Keratinocyte (primary cell): Measurements from ENCODE around the gene MYO1H. TPM values are rescaled to one million over a fixed set of nuclear protein-coding genes. Genes with fewer than 3 reads are reported as not detected.

ENCODE experiments used
- DNase-seq: peaks from one replicate; pipeline ENCODE4 v3.0.0-alpha.2; 2011; ENCODE audit warnings: low read depth, missing footprints, low spot score
- FAIRE-seq: peaks from 2 replicates; lab custom pipeline; 2011; peaks lifted over from hg19 to GRCh38; lab: Jason Lieb, UNC
- H2AFZ ChIP-seq: 2 replicates; pipeline ENCODE4 v1.6.0; 2012; ENCODE audit warnings: low read length, control low read depth, inconsistent platforms; ENCODE audit not compliant: control insufficient read depth
- H3K27ac ChIP-seq: 2 replicates; pipeline ENCODE4 v1.5.1; 2011; ENCODE audit warnings: low read length; ENCODE audit not compliant: control insufficient read depth, insufficient read depth
- H3K27me3 ChIP-seq: 3 replicates; pipeline ENCODE4 v1.6.0; 2011; ENCODE audit warnings: low read length; ENCODE audit not compliant: control insufficient read depth, insufficient read depth; ENCODE audit errors: extremely low read depth
- H3K36me3 ChIP-seq, 2 experiments: 2 replicates in 1 of 2; 3 replicates in 1 of 2; pipeline ENCODE4 v1.5.1; 2011; ENCODE audit warnings: low read length in 2 of 2, mild to moderate bottlenecking in 1 of 2; ENCODE audit not compliant: control insufficient read depth in 2 of 2, insufficient read depth in 2 of 2; ENCODE audit errors: extremely low read depth in 1 of 2
- H3K4me1 ChIP-seq: 3 replicates; pipeline ENCODE4 v1.5.1; 2011; ENCODE audit warnings: low read length; ENCODE audit not compliant: control insufficient read depth, insufficient read depth; ENCODE audit errors: extremely low read depth
- H3K4me2 ChIP-seq: 3 replicates; pipeline ENCODE4 v1.6.0; 2011; ENCODE audit warnings: low read depth, low read length; ENCODE audit not compliant: control insufficient read depth, insufficient read depth; ENCODE audit errors: extremely low read depth
- H3K4me3 ChIP-seq, 3 experiments: fragments of 200-600 bp in 1 of 3; sonication (generic) in 1 of 3; 2 replicates in 2 of 3; 3 replicates in 1 of 3; pipeline ENCODE4 v1.5.1; 2011 to 2016; ENCODE audit warnings: low read length in 3 of 3, mild to moderate bottlenecking in 3 of 3, control low read depth in 2 of 3, inconsistent platforms in 1 of 3, low read depth in 1 of 3, mixed read lengths in 1 of 3, mixed run types in 1 of 3, moderate library complexity in 1 of 3; ENCODE audit not compliant: control insufficient read depth in 2 of 3, insufficient read depth in 2 of 3; ENCODE audit errors: extremely low read depth in 1 of 3
- H3K79me2 ChIP-seq: 2 replicates; pipeline ENCODE4 v1.6.0; 2012; ENCODE audit warnings: low read length; ENCODE audit not compliant: control insufficient read depth, insufficient read depth
- H3K9ac ChIP-seq: 3 replicates; pipeline ENCODE4 v1.6.0; 2011; ENCODE audit warnings: low read length; ENCODE audit not compliant: control insufficient read depth, insufficient read depth; ENCODE audit errors: extremely low read depth
- H3K9me1 ChIP-seq: 3 replicates; pipeline ENCODE4 v1.6.0; 2011; ENCODE audit warnings: low read length; ENCODE audit not compliant: control insufficient read depth, insufficient read depth; ENCODE audit errors: extremely low read depth
- H3K9me3 ChIP-seq: 2 replicates; pipeline ENCODE4 v1.5.1; 2012; ENCODE audit warnings: low read depth, low read length; ENCODE audit not compliant: control insufficient read depth
- H4K20me1 ChIP-seq: 3 replicates; pipeline ENCODE4 v1.6.0; 2011; ENCODE audit warnings: low read length; ENCODE audit not compliant: control insufficient read depth, insufficient read depth; ENCODE audit errors: extremely low read depth
- EZH2 ChIP-seq: IDR thresholded peaks from one replicate; pipeline ENCODE4 v1.6.1; 2012; ENCODE audit warnings: inconsistent platforms, mild to moderate bottlenecking, low read length, moderate library complexity
- dilution Hi-C: fragments of 300-500 bp; cut with MboI; formaldehyde crosslinking; loops from one replicate; pipeline ENCODE4 v1.7.0; 2020; ENCODE audit warnings: low sequenced_read_pairs; ENCODE audit not compliant: extremely low pct_ligation_motif_present
- polyA plus RNA-seq, 5 experiments: library from polyadenylated mRNA; depleted of rRNA in 3 of 5; stranded (reverse) in 3 of 5; stranded (forward) in 1 of 5; unstranded in 1 of 5; fragments of >200 nt; gene quantifications; 1 replicate in 1 of 5; 2 replicates in 3 of 5; 3 replicates in 1 of 5; pipeline versions ENCODE4 v1.2.1 to v1.2.3, GENCODE V29; 2011 to 2012; ENCODE audit warnings: missing spikeins in 2 of 5, low read depth in 1 of 5, low replicate concordance in 1 of 5
- TF ChIP-seq, protein P1 (sequence below), 3 experiments: IDR thresholded peaks in 1 of 3; conservative IDR thresholded peaks in 1 of 3; optimal IDR thresholded peaks in 1 of 3; 2 replicates in 2 of 3; 3 replicates in 1 of 3; pipeline versions ENCODE3 to v1.5.1; 2011; ENCODE audit warnings: low read length in 3 of 3, mild to moderate bottlenecking in 3 of 3, moderate library complexity in 2 of 3, control low read depth in 1 of 3, inconsistent platforms in 1 of 3; ENCODE audit not compliant: insufficient read depth in 2 of 3; ENCODE audit errors: extremely low read depth in 1 of 3

Gene MYO1H
- polyA plus RNA-seq, 1 donor (not counting 4 experiments of a cell fraction or from before 2014, with no cell fraction given): not detected

DNA sequence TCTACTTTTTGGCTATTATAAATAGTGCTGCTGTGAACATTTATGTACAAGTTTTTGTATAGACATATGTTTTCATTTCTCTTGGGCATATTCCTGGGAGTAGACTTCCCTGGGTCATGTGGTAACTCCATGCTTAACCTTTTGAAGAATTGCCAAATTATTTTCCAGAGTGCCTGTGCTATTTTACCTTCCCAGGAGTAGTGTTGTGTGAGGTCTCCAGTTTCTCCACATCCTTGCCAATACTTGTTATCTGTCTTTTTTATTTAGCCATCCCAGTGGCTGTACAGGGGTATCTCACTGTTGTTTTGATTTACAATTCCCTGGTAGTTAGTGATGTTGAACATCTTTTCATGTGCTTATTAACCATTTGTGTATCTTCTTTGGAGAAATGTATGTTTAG lies 148.6 kb downstream of the MYO1H start:
- FAIRE-seq (no peak), DNase-seq (no peak)
- H3K9me3 ChIP-seq: no peaks in the 10 kb centered on the region
- no peak overlapping the region for H3K9ac ChIP-seq
- H2AFZ ChIP-seq: no peak overlapping the region
- no peaks in the 10 kb centered on the region for H4K20me1 ChIP-seq
- H3K9me1 ChIP-seq: no peaks in the 10 kb centered on the region
- no peaks in the 10 kb centered on the region for H3K79me2 ChIP-seq
- peaks cover 11% of the 10 kb centered on the region for H3K4me1 ChIP-seq
- H3K4me3 ChIP-seq: no peak overlapping the region
- no peaks in the 10 kb centered on the region for H3K27me3 ChIP-seq
- dilution Hi-C loops: no loop called here
- no peak overlapping the region for H3K4me2 ChIP-seq
- no peak for TF ChIP-seq EZH2
- TF ChIP-seq, protein P1, sequence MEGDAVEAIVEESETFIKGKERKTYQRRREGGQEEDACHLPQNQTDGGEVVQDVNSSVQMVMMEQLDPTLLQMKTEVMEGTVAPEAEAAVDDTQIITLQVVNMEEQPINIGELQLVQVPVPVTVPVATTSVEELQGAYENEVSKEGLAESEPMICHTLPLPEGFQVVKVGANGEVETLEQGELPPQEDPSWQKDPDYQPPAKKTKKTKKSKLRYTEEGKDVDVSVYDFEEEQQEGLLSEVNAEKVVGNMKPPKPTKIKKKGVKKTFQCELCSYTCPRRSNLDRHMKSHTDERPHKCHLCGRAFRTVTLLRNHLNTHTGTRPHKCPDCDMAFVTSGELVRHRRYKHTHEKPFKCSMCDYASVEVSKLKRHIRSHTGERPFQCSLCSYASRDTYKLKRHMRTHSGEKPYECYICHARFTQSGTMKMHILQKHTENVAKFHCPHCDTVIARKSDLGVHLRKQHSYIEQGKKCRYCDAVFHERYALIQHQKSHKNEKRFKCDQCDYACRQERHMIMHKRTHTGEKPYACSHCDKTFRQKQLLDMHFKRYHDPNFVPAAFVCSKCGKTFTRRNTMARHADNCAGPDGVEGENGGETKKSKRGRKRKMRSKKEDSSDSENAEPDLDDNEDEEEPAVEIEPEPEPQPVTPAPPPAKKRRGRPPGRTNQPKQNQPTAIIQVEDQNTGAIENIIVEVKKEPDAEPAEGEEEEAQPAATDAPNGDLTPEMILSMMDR (optimal IDR thresholded peaks at IDR 0.05 in 1 of 3, IDR thresholded peaks at IDR 0.05 in 1 of 3, conservative IDR thresholded peaks at IDR 0.05 in 1 of 3; ENCODE audit: extremely low read depth in 1 of 3, insufficient read depth in 2 of 3, low read length in 3 of 3): no peak
- H3K27ac ChIP-seq: no peak overlapping the region
- H3K36me3 ChIP-seq: peaks cover 22 to 27% of the 10 kb centered on the region in 2 experiments

GRCh38 chr12:109497675-109498074 lies 150.0 kb downstream of the MYO1H start:
- H3K4me1 ChIP-seq: peaks cover 11% of the 10 kb centered on the region
- no peaks in the 10 kb centered on the region for H4K20me1 ChIP-seq
- H3K79me2 ChIP-seq: no peaks in the 10 kb centered on the region
- peak overlapping the region; percentile 59 for H3K4me2 ChIP-seq
- peaks cover 24 to 25% of the 10 kb centered on the region in 2 experiments for H3K36me3 ChIP-seq
- dilution Hi-C loops: no loop called here
- DNase-seq (peak; percentile 30), FAIRE-seq (peak; percentile 96)
- no peaks in the 10 kb centered on the region for H3K9me1 ChIP-seq
- H3K9me3 ChIP-seq: no peaks in the 10 kb centered on the region
- TF ChIP-seq, protein P1 (optimal IDR thresholded peaks at IDR 0.05 in 1 of 3, IDR thresholded peaks at IDR 0.05 in 1 of 3, conservative IDR thresholded peaks at IDR 0.05 in 1 of 3; ENCODE audit: extremely low read depth in 1 of 3, insufficient read depth in 2 of 3, low read length in 3 of 3): no peak
- no peak for TF ChIP-seq EZH2
- H3K9ac ChIP-seq: peak overlapping the region; percentile 11
- no peaks in the 10 kb centered on the region for H3K27me3 ChIP-seq
- H3K4me3 ChIP-seq: no peak overlapping the region
- H2AFZ ChIP-seq: peak overlapping the region; percentile 81
- peak overlapping the region; percentile 57 for H3K27ac ChIP-seq

Other genes starting within 250 kb of the MYO1H start
- 0.54 to 2.1 TPM (median 1.3 TPM) in 3 replicates for gene ACACB, start 231.3 kb upstream of the MYO1H start, polyA plus RNA-seq
- gene FOXN4, start 38.6 kb upstream of the MYO1H start, polyA plus RNA-seq: not detected in 3 replicates
- gene KCTD10, start 129.4 kb downstream of the MYO1H start, polyA plus RNA-seq: 84.5 to 128 TPM (median 107 TPM) in 3 replicates
- gene UBE3B, start 129.7 kb downstream of the MYO1H start, polyA plus RNA-seq: 22.4 to 29.1 TPM (median 27.1 TPM) in 3 replicates
- gene MMAB, start 225.6 kb downstream of the MYO1H start, polyA plus RNA-seq: 29.4 to 38.6 TPM (median 30.6 TPM) in 3 replicates
- gene MVK, start 225.9 kb downstream of the MYO1H start, polyA plus RNA-seq: 26.7 to 29.5 TPM (median 29.3 TPM) in 3 replicates